ENCODE measurements around the gene EFR3B.

- no peak for TF ChIP-seq CTCF (IDR thresholded peaks at IDR 0.05; ENCODE audit: insufficient read depth, low read length, poor library complexity, severe bottlenecking)
- TF ChIP-seq EZH2phosphoT487 (conservative IDR thresholded peaks at IDR 0.05; ENCODE audit: low read length), result no peak
These were observed 77.4 kb downstream of the EFR3B start for GRCh38 chr2:25119263-25119662.
